ENCODE data around the gene CCNY. TPM values are rescaled to one million over a fixed set of nuclear protein-coding genes. Genes with fewer than 3 reads are reported as not detected.

Gene CCNY
- total RNA-seq, 1 experiment from 2014 or later = 51.9 TPM

GRCh38 chr10:35397953-35398352 is 61.6 kb downstream of the CCNY start:
- in situ Hi-C loops (cut with HindIII; ENCODE audit: low pct_unique_long_range_greater_than_20kb, low sequenced_read_pairs) = no loop called here
- H3K27ac ChIP-seq (ENCODE audit: low read length) = no peak overlapping the region
- BruUV-seq (replicated peaks) = no TSS peak
- intact Hi-C loops (cut with micrococcal nuclease; ENCODE audit: unreplicated experiment) = no loop called here
- POLR2A ChIA-PET = no interaction called here
- H3K4me1 ChIP-seq (ENCODE audit: control insufficient read depth, insufficient read depth, low read length) = no peaks in the 10 kb centered on the region
- DNase-seq (ENCODE audit: low read depth, low spot score) = no peak
- no peak for ATAC-seq
- TF ChIP-seq POLR2AphosphoS5 (IDR thresholded peaks at IDR 0.05; ENCODE audit: low read depth, low read length) = no peak
- no peak for TF ChIP-seq SIN3A (IDR thresholded peaks at IDR 0.05; ENCODE audit: borderline replicate concordance, insufficient read depth, low read depth, low read length)
- TF ChIP-seq TCF7L2 (IDR thresholded peaks at IDR 0.05; ENCODE audit: low read depth, low read length) = no peak
- no peak for TF ChIP-seq REST (IDR thresholded peaks at IDR 0.05; ENCODE audit: insufficient read depth in 1 of 2, low read depth in 2 of 2, low read length in 1 of 2)
- TF ChIP-seq CTCF (IDR thresholded peaks at IDR 0.05) = no peak
- H3K4me3 ChIP-seq (ENCODE audit: low read depth in 2 of 2, low read length in 2 of 2) = no peak overlapping the region
- H3K36me3 ChIP-seq (ENCODE audit: control insufficient read depth, insufficient read depth, low read length) = no peaks in the 10 kb centered on the region
- no peaks in the 10 kb centered on the region for H3K9me3 ChIP-seq (ENCODE audit: control insufficient read depth, insufficient read depth, low read depth, low read length)
- no peaks in the 10 kb centered on the region for H3K27me3 ChIP-seq (ENCODE audit: control insufficient read depth, insufficient read depth, low read length)
- CTCF ChIA-PET = no interaction called here

GRCh38 chr10:35398355-35398754 is 62.0 kb downstream of the CCNY start:
- no peak for DNase-seq (ENCODE audit: low read depth, low spot score)
- no TSS peak for BruUV-seq (replicated peaks)
- Histone ChIP-seq H3K4me1 (ENCODE audit: control insufficient read depth, insufficient read depth, low read length) (no peaks in the 10 kb centered on the region), H3K27ac (ENCODE audit: low read length) (no peak overlapping the region), H3K4me3 (ENCODE audit: low read depth in 2 of 2, low read length in 2 of 2) (no peak overlapping the region), H3K36me3 (ENCODE audit: control insufficient read depth, insufficient read depth, low read length) (no peaks in the 10 kb centered on the region), H3K27me3 (ENCODE audit: control insufficient read depth, insufficient read depth, low read length) (no peaks in the 10 kb centered on the region), H3K9me3 (ENCODE audit: control insufficient read depth, insufficient read depth, low read depth, low read length) (no peaks in the 10 kb centered on the region)
- in situ Hi-C loops (cut with HindIII; ENCODE audit: low pct_unique_long_range_greater_than_20kb, low sequenced_read_pairs) = no loop called here
- intact Hi-C loops (cut with micrococcal nuclease; ENCODE audit: unreplicated experiment) = no loop called here
- no peak for ATAC-seq
- no peak for TF ChIP-seq CTCF (IDR thresholded peaks at IDR 0.05)
- no peak for TF ChIP-seq REST (IDR thresholded peaks at IDR 0.05; ENCODE audit: insufficient read depth in 1 of 2, low read depth in 2 of 2, low read length in 1 of 2)
- no peak for TF ChIP-seq POLR2AphosphoS5 (IDR thresholded peaks at IDR 0.05; ENCODE audit: low read depth, low read length)
- no peak for TF ChIP-seq TCF7L2 (IDR thresholded peaks at IDR 0.05; ENCODE audit: low read depth, low read length)
- no peak for TF ChIP-seq SIN3A (IDR thresholded peaks at IDR 0.05; ENCODE audit: borderline replicate concordance, insufficient read depth, low read depth, low read length)
- POLR2A ChIA-PET = no interaction called here
- CTCF ChIA-PET = no interaction called here

Measured in Panc1 (cell line).